Prostate gland (tissue), 2 donors: Measurements from ENCODE around the gene CPS1. TPM values are rescaled to one million over a fixed set of nuclear protein-coding genes. Genes with fewer than 3 reads are reported as not detected.

ENCODE experiments used
- DNase-seq: peaks from one replicate; pipeline ENCODE4 v3.0.0-alpha.2; 2019; ENCODE audit warnings: low spot score
- H3K27ac ChIP-seq, 2 donors: fragments of 200-600 bp; sonication (generic); 2 replicates each; pipeline ENCODE4 v1.5.1; 2017 to 2019
- H3K27me3 ChIP-seq: fragments of 200-600 bp; sonication (generic); replicated peaks from 2 replicates; pipeline ENCODE4 v1.5.1; 2019; ENCODE audit not compliant: insufficient read depth
- H3K36me3 ChIP-seq, 2 donors: fragments of 200-600 bp; sonication (generic); 1 replicate in 1 of 2; 2 replicates in 1 of 2; pipeline versions ENCODE4 v1.5.1 to v1.8.1; 2017 to 2019
- H3K4me1 ChIP-seq: fragments of 200-600 bp; sonication (generic); replicated peaks from 2 replicates; pipeline ENCODE4 v1.5.1; 2019
- H3K4me3 ChIP-seq, 2 donors: fragments of 200-600 bp; sonication (generic); 2 replicates each; pipeline ENCODE4 v1.5.1; 2017 to 2019
- H3K9me3 ChIP-seq: fragments of 200-600 bp; sonication (generic); 2 replicates; pipeline ENCODE4 v1.5.1; 2017
- POLR2A ChIP-seq: fragments of 450-650 bp; IDR thresholded peaks from one replicate; pipeline ENCODE4 v1.6.1; 2016; ENCODE audit warnings: antibody characterized with exemption, mild to moderate bottlenecking
- POLR2AphosphoS5 ChIP-seq: sonication (generic); formaldehyde crosslinking; IDR thresholded peaks from one replicate; pipeline ENCODE4 v1.6.1; 2017; ENCODE audit warnings: antibody characterized with exemption
- WGBS: methylation state at CpG from one replicate; pipeline ENCODE4 v1.1.5; 2018; 5-methylcytosine and 5-hydroxymethylcytosine counted together
- intact Hi-C: fragments of 100-400 bp; cut with DNase I; formaldehyde crosslinking; loops from one replicate; pipeline ENCODE4 v1.14.2; 2022
- total RNA-seq, 2 donors: library from RNA; depleted of rRNA; stranded (reverse); fragments of >200 nt; gene quantifications; one replicate each; pipeline ENCODE4 v1.1.0, GENCODE V29; 2016
- TF ChIP-seq, protein P1 (sequence below), 4 experiments: fragments of 200-600 bp in 2 of 4; fragments of 450-650 bp in 2 of 4; sonication (generic) in 2 of 4; IDR thresholded peaks; 1 replicate in 3 of 4; 2 replicates in 1 of 4; pipeline ENCODE4 v1.5.1; 2016 to 2019; ENCODE audit warnings: antibody characterized with exemption in 4 of 4, mild to moderate bottlenecking in 2 of 4, moderate library complexity in 2 of 4

CPS1 gene
- total RNA-seq, 2 donors from 2014 or later, result 0.68 to 15.8 TPM

- H3K9me3 ChIP-seq, result no peaks in the 10 kb centered on the region
- DNase-seq, result no peak
- no peaks in the 10 kb centered on the region for H3K36me3 ChIP-seq
- TF ChIP-seq, protein P1, sequence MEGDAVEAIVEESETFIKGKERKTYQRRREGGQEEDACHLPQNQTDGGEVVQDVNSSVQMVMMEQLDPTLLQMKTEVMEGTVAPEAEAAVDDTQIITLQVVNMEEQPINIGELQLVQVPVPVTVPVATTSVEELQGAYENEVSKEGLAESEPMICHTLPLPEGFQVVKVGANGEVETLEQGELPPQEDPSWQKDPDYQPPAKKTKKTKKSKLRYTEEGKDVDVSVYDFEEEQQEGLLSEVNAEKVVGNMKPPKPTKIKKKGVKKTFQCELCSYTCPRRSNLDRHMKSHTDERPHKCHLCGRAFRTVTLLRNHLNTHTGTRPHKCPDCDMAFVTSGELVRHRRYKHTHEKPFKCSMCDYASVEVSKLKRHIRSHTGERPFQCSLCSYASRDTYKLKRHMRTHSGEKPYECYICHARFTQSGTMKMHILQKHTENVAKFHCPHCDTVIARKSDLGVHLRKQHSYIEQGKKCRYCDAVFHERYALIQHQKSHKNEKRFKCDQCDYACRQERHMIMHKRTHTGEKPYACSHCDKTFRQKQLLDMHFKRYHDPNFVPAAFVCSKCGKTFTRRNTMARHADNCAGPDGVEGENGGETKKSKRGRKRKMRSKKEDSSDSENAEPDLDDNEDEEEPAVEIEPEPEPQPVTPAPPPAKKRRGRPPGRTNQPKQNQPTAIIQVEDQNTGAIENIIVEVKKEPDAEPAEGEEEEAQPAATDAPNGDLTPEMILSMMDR (IDR thresholded peaks at IDR 0.05), result no peak
- no peak for TF ChIP-seq POLR2A
- TF ChIP-seq POLR2AphosphoS5, result no peak
- no peak overlapping the region for H3K27ac ChIP-seq
- WGBS, result 48% methylated on average over 5 of the region's 5 CpGs
- no peaks in the 10 kb centered on the region for H3K4me1 ChIP-seq
- intact Hi-C loops, result no loop called here
- no peaks in the 10 kb centered on the region for H3K27me3 ChIP-seq
- no peak overlapping the region for H3K4me3 ChIP-seq
Measured at GRCh38 chr2:210539578-210540416, 16.6 kb upstream of the CPS1 start.

DNA sequence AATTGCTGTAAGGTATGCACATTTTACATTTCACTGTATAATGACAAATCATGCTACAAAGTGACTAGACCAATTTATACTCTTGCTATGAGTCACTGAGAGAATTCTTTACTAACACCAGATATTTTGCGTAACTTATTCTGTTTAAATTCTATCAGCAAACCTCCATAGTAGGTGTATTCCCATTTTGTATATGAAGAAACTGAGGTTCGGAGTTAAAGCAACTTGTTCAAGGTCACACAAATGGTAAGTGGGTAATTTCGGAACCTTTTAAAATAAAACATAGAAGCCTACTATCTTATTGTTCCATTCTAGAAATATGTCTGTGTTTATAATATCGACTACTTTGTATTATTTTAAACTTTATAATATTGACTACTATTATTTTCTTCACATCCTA, 15.9 kb upstream of the CPS1 start:
- no peak for DNase-seq
- intact Hi-C loops, result no loop called here
- H3K27ac ChIP-seq, result no peak overlapping the region
- 93% methylated on average over 4 of the region's 4 CpGs for WGBS
- H3K4me3 ChIP-seq, result no peak overlapping the region
- TF ChIP-seq POLR2A (no peak), POLR2AphosphoS5 (no peak)
- TF ChIP-seq, protein P1 (IDR thresholded peaks at IDR 0.05), result no peak
- no peaks in the 10 kb centered on the region for H3K9me3 ChIP-seq
- H3K4me1 ChIP-seq, result no peaks in the 10 kb centered on the region
- no peaks in the 10 kb centered on the region for H3K27me3 ChIP-seq
- no peaks in the 10 kb centered on the region for H3K36me3 ChIP-seq

DNA sequence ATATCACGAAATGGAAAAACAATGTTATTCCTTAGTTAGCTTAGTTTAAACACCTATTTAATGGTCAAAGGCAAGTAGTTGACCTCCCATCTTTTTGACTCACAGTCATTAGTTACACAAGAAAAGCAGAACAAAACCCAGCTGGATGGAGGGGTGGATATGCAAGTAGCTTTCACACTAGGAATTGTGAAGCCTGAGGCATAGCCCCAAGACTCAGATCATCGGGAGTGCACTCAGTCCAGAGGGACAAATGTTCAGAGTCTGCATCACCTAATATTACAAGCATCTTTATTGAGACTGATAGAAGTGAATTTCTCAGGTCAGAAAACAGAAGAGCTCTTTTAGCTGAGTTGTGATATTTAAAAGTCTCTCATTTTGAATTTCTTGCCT, 15.5 kb upstream of the CPS1 start:
- Histone ChIP-seq H3K9me3 (no peaks in the 10 kb centered on the region), H3K27ac (no peak overlapping the region), H3K4me3 (no peak overlapping the region), H3K36me3 (no peaks in the 10 kb centered on the region), H3K4me1 (no peaks in the 10 kb centered on the region), H3K27me3 (no peaks in the 10 kb centered on the region)
- intact Hi-C loops, result no loop called here
- no peak for DNase-seq
- WGBS, result 78% methylated on average over 2 of the region's 2 CpGs
- TF ChIP-seq POLR2AphosphoS5 (no peak), POLR2A (no peak)
- TF ChIP-seq, protein P1 (IDR thresholded peaks at IDR 0.05), result no peak

DNA sequence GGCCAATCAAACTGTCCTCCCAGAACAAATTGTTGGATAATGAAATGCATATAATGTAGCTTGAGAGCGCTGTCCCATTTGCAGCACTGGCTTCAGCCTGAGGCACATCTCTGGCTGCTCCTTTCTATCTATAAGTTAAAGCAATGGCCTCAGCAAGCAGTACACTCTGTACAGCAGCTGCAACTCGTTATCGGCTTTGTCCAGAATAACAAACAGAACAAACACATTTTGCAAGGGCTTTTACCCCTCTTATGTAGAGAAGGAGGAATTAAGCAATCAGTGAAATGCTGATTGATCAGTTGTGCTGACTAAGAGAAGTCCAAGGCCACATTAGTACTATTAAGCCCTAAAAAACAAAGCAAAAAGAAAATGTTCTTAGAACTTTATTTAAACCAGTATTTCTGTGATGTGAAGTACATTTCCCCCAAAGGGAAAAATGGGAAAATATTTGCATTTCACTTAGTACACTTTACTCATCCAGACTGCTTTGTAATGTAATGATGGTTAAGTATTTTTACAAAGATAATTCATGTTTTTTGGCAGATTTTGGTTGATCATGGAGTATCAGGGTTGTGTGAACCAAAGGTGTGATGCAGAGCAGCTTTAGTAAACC, 15.0 kb upstream of the CPS1 start:
- no peaks in the 10 kb centered on the region for H3K36me3 ChIP-seq
- WGBS, result 64% methylated on average over 3 of the region's 3 CpGs
- no peaks in the 10 kb centered on the region for H3K9me3 ChIP-seq
- TF ChIP-seq POLR2A (no peak), POLR2AphosphoS5 (no peak)
- TF ChIP-seq, protein P1 (IDR thresholded peaks at IDR 0.05), result no peak
- no peak overlapping the region for H3K27ac ChIP-seq
- intact Hi-C loops, result no loop called here
- DNase-seq, result no peak
- no peaks in the 10 kb centered on the region for H3K4me1 ChIP-seq
- H3K4me3 ChIP-seq, result no peak overlapping the region
- H3K27me3 ChIP-seq, result no peaks in the 10 kb centered on the region
